GM20000 (cell line): ENCODE measurements around the gene UBE3C.

Source experiments
- DNase-seq: peaks from one replicate; pipeline ENCODE4 v3.0.0; 2012; ENCODE audit warnings: low spot score
- TF ChIP-seq, protein P1 (sequence below): IDR thresholded peaks from 2 replicates; pipeline ENCODE4 v1.5.1; 2012; ENCODE audit warnings: mild to moderate bottlenecking, control low read depth; ENCODE audit errors: extremely low read depth, missing control alignments

Gene UBE3C

DNA sequence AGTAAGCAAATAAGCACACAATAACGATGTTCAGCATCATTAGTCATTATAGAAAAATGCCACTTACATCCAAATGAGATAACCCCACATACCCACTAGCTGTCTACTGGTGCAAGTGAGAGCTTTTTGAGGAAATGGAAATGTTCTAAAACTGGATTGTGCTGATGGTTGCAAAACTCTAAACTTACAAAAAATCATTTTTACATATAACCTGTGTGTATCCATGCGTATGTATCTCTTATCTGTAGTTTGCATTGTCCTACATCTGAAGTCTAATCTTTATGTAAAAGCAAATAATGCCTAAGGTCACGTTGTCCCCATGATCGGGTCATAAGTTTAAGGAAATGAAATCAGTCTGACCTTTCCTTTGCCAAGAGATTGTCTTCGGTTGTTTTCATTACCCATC lies 116.5 kb downstream of the UBE3C start:
- DNase-seq = no peak

DNA sequence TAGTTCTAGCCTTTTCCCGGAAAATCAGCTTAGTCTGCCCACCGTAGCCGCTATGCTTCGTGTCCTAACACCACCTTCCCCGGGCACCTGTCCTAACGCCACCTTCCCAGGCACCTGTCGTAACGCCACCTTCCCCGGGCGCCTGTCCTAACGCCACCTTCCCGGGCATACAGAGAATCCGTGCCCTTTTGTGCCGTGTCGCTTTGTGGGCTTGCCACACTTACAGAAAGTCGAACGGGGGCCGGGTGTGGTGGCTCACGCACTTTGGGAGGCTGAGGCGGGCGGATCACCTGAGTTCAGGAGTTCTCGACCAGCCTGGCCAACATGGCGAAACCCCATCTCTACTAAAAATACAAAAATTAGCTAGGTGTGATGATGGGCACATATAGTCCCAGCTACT lies 124.4 kb downstream of the UBE3C start:
- no peak for DNase-seq
- TF ChIP-seq, protein P1, sequence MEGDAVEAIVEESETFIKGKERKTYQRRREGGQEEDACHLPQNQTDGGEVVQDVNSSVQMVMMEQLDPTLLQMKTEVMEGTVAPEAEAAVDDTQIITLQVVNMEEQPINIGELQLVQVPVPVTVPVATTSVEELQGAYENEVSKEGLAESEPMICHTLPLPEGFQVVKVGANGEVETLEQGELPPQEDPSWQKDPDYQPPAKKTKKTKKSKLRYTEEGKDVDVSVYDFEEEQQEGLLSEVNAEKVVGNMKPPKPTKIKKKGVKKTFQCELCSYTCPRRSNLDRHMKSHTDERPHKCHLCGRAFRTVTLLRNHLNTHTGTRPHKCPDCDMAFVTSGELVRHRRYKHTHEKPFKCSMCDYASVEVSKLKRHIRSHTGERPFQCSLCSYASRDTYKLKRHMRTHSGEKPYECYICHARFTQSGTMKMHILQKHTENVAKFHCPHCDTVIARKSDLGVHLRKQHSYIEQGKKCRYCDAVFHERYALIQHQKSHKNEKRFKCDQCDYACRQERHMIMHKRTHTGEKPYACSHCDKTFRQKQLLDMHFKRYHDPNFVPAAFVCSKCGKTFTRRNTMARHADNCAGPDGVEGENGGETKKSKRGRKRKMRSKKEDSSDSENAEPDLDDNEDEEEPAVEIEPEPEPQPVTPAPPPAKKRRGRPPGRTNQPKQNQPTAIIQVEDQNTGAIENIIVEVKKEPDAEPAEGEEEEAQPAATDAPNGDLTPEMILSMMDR = no peak

More for the DNA sequence above, 116.5 kb downstream of the UBE3C start:
- TF ChIP-seq, protein P1 = no peak

- no peak for DNase-seq
- TF ChIP-seq, protein P1 = no peak
These were observed 126.3 kb downstream of the UBE3C start for GRCh38 chr7:157265051-157265450.

DNA sequence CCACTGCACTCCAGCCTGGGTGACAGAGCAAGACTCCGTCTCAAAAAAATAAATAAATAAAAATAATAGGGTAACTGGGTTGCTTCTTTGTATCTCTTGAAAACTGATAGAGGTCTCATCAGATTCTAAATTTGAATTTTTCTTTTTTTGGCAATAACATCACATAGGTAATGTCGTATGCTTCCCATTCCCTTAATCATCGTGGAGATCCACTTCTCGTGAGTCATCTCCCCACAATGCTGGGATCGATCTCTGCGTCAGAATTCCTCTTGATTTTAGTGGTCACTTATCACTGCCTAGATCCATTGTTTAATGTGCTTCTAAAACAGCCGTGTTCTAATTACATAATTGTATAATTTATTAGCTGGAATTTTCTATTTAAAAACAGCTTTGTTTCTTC lies 127.5 kb downstream of the UBE3C start:
- no peak for DNase-seq
- TF ChIP-seq, protein P1 = no peak

DNA sequence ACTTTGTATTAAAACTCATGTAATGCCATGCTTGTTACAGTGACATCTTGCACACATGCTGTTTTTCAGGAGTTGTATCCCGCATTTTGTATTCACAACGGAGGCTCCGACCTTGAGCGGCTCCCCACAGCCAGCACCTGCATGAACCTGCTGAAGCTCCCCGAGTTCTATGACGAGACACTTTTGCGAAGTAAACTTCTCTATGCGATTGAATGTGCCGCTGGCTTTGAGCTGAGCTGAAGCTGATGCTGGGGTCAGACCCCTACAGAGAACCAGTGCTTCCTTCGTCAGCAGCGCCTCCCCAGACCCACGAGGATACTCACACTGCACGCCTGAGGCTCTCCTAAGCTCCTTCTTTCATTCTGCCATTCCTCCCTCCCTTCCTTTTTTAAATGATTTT lies 128.8 kb downstream of the UBE3C start:
- TF ChIP-seq, protein P1 = no peak
- DNase-seq = no peak

DNA sequence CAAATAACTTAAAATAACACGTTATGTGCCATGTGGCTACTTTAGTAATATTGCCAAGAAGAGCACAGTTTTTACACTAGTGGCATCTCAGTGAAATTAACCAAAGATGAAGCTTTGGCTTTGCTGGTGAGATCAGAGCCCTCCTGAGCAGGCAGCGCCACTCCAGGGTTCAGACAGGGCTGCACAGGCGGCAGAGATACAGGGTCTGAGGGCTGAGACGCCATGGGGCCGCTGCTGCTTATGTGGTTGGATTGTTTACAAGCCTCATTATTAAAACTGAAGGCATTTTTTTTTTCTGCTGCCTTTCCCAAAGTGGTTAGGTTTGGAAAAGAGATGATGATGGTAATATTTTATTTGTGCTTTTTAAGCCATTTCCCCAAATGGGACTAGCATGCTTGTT lies 129.2 kb downstream of the UBE3C start:
- TF ChIP-seq, protein P1 = no peak
- DNase-seq = no peak

DNA sequence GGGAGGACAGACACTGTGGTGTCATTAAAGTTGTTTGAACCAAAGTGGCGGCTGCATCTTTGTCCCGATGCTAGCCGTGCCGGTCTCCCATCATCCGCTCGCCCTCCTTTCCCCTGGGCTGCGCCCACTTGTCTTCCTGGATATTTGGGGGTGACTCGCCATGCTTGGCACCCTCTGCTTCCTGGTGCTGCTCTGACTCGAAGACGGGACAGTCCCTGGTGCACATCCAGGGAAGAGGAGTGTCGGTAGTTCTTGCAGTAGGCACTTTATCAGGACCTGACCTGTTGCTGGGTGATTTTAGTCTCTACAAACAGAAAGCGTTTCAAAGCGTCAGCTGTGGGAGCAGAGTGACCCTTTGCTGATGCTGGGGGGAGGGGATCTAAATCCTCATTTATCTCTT lies 129.8 kb downstream of the UBE3C start:
- DNase-seq = no peak
- TF ChIP-seq, protein P1 = no peak
